ENCODE data around the gene L3MBTL4. TPM values are rescaled to one million over a fixed set of nuclear protein-coding genes. Genes with fewer than 3 reads are reported as not detected.

Gene L3MBTL4
- polyA plus RNA-seq, 1 donor, result 1.4 TPM

DNA sequence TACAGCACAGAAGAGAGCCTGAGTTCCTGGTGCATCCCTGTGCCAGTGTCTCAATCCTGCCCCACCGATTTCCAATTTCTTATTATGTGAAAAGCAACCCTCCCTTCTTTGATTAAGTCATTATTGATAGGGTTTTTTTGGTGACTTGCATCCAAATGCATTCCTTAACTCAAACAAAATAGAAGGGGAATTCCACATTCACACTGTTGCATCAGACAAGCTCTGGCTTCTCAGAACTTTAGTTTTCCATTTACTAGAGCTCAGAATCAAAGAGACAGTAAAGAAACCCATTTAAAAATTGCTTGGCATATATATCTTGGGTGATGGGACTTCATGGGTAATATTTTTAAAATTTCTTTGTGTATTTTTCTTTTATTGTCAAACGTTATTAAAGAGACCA lies 505.6 kb downstream of the L3MBTL4 start:
- no peak for DNase-seq (ENCODE audit: low read depth)

Data from forelimb muscle (tissue), 1 donor.